Endodermal cell (in vitro differentiated cells): ENCODE data around the gene DPYSL4. TPM values are rescaled to one million over a fixed set of nuclear protein-coding genes. Genes with fewer than 3 reads are reported as not detected.

ENCODE experiments used
- DNase-seq: peaks from one replicate; pipeline ENCODE4 v3.0.0-alpha.2; 2017
- H3K27ac ChIP-seq: 2 replicates; pipeline ENCODE4 v1.5.1; 2013; ENCODE audit warnings: mild to moderate bottlenecking, low read depth, low read length, moderate library complexity
- H3K27me3 ChIP-seq: 2 replicates; pipeline ENCODE4 v1.6.1; 2013; ENCODE audit warnings: mild to moderate bottlenecking, low read length, moderate library complexity; ENCODE audit not compliant: insufficient read depth, control insufficient read depth, poor library complexity, severe bottlenecking
- H3K36me3 ChIP-seq: 2 replicates; pipeline ENCODE4 v1.7.0; 2013; ENCODE audit warnings: mild to moderate bottlenecking, low read length, moderate library complexity; ENCODE audit not compliant: control insufficient read depth, insufficient read depth
- H3K4me1 ChIP-seq: one replicate; pipeline ENCODE4 v1.7.0; 2013; ENCODE audit warnings: low read length; ENCODE audit not compliant: control insufficient read depth, insufficient read depth
- H3K4me3 ChIP-seq: 2 replicates; pipeline ENCODE4 v1.5.1; 2013; ENCODE audit warnings: mild to moderate bottlenecking, low read length, moderate library complexity
- H3K9ac ChIP-seq: 2 replicates; pipeline ENCODE4 v1.6.1; 2013; ENCODE audit warnings: mild to moderate bottlenecking, low read length, moderate library complexity; ENCODE audit not compliant: poor library complexity, severe bottlenecking; ENCODE audit errors: extremely low read depth
- H3K9me3 ChIP-seq: 2 replicates; pipeline ENCODE4 v1.6.1; 2013; ENCODE audit warnings: mild to moderate bottlenecking, low read length, moderate library complexity; ENCODE audit not compliant: control insufficient read depth
- H3K27ac Mint-ChIP-seq: 2 replicates; pipeline ENCODE4 v1.8.0; 2020; ENCODE audit warnings: mixed read lengths
- H3K27me3 Mint-ChIP-seq: 2 replicates; pipeline ENCODE4 v1.8.0; 2021; ENCODE audit warnings: mild to moderate bottlenecking, mixed read lengths; ENCODE audit not compliant: insufficient read depth
- H3K36me3 Mint-ChIP-seq: 2 replicates; pipeline ENCODE4 v1.8.0; 2020; ENCODE audit warnings: low read depth, mixed read lengths
- H3K4me1 Mint-ChIP-seq: 2 replicates; pipeline ENCODE4 v1.8.0; 2020; ENCODE audit warnings: mixed read lengths
- H3K4me3 Mint-ChIP-seq: 2 replicates; pipeline ENCODE4 v1.8.0; 2020; ENCODE audit warnings: mild to moderate bottlenecking, moderate library complexity, mixed read lengths
- H3K9me3 Mint-ChIP-seq: 2 replicates; pipeline ENCODE4 v1.8.0; 2020; ENCODE audit warnings: mild to moderate bottlenecking, mixed read lengths
- WGBS, 2 experiments: methylation state at CpG; one replicate each; pipeline versions ENCODE4 v1.1.5 to v1.1.7; 2013; ENCODE audit warnings: missing lambda C conversion rate in 2 of 2, mixed read lengths in 1 of 2; ENCODE audit not compliant: insufficient coverage in 1 of 2, insufficient read length in 1 of 2; 5-methylcytosine and 5-hydroxymethylcytosine counted together
- total RNA-seq, 2 donors: library from RNA; stranded (reverse); fragmentation: NEBNext Ultra II Directional in 1 of 2; extraction: Animal tissue kit (Norgen Biotek cat#: 25700) in 1 of 2; gene quantifications; 2 replicates in 1 of 2; 3 replicates in 1 of 2; pipeline ENCODE4 v1.2.1, GENCODE V29; 2021
- TF ChIP-seq, protein P1 (sequence below): fragments of 200-600 bp; sonication (generic); conservative IDR thresholded peaks from 2 replicates; pipeline ENCODE4 v1.5.0; 2021; ENCODE audit warnings: antibody characterized with exemption, mild to moderate bottlenecking

Gene DPYSL4
- total RNA-seq, 2 donors from 2014 or later: 5.1 to 13.5 TPM

DNA sequence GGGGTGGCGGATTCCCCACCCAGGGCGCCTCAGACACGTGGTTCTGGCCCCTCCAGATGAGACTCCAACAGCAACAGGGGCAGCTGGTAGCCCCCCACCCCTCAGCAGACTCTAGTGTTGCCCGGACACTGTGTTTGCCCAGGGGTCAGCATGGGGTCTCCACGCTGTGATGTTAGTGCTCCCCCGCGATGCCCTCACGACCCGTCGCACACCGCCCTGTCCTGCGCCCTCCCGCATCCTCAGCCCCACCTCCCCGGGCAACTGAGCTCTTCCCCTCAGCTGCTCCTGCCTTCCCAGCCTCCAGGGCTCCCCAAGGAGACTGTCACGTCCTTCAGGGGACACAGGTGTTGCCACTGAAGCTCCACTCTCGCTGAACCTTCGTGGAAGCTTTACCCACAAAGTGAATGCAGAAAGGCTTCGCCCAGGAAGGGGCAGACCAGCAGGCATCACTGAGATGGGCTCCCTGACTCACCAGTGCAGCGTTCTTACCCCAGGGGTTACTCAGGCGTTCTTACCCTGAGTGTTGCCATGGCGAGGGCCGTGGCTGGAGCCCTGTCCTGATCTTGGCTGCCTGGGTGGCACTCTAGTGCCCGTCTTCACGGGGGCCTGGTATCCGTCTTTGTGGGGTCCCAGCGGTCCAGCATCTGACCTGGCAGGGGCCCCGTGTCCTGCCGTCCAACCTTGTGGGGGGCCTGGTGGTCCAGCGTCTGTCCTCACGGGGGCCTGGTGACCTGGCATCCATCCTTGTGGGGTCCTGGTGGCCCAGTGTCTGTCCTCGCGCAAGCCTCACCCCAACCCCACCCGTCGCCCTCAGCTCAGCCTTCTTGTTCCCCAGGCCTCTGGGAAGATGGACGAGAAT is 14.6 kb downstream of the DPYSL4 start:
- Histone ChIP-seq H3K9me3 (no peaks in the 10 kb centered on the region), H3K4me1 (no peaks in the 10 kb centered on the region), H3K9ac (no peak overlapping the region), H3K27me3 (no peaks in the 10 kb centered on the region), H3K4me3 (no peak overlapping the region), H3K36me3 (no peaks in the 10 kb centered on the region), H3K27ac (no peak overlapping the region)
- WGBS, 2 experiments: 91 to 96% methylated on average over 23 to 35 of the region's 35 CpGs
- H3K9me3 Mint-ChIP-seq: no peaks in the 10 kb centered on the region
- TF ChIP-seq, protein P1, sequence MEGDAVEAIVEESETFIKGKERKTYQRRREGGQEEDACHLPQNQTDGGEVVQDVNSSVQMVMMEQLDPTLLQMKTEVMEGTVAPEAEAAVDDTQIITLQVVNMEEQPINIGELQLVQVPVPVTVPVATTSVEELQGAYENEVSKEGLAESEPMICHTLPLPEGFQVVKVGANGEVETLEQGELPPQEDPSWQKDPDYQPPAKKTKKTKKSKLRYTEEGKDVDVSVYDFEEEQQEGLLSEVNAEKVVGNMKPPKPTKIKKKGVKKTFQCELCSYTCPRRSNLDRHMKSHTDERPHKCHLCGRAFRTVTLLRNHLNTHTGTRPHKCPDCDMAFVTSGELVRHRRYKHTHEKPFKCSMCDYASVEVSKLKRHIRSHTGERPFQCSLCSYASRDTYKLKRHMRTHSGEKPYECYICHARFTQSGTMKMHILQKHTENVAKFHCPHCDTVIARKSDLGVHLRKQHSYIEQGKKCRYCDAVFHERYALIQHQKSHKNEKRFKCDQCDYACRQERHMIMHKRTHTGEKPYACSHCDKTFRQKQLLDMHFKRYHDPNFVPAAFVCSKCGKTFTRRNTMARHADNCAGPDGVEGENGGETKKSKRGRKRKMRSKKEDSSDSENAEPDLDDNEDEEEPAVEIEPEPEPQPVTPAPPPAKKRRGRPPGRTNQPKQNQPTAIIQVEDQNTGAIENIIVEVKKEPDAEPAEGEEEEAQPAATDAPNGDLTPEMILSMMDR: no peak
- H3K36me3 Mint-ChIP-seq: no peaks in the 10 kb centered on the region
- H3K4me3 Mint-ChIP-seq: no peak overlapping the region
- DNase-seq: no peak
- H3K4me1 Mint-ChIP-seq: no peaks in the 10 kb centered on the region
- no peak overlapping the region for H3K27ac Mint-ChIP-seq
- H3K27me3 Mint-ChIP-seq: no peaks in the 10 kb centered on the region

DNA sequence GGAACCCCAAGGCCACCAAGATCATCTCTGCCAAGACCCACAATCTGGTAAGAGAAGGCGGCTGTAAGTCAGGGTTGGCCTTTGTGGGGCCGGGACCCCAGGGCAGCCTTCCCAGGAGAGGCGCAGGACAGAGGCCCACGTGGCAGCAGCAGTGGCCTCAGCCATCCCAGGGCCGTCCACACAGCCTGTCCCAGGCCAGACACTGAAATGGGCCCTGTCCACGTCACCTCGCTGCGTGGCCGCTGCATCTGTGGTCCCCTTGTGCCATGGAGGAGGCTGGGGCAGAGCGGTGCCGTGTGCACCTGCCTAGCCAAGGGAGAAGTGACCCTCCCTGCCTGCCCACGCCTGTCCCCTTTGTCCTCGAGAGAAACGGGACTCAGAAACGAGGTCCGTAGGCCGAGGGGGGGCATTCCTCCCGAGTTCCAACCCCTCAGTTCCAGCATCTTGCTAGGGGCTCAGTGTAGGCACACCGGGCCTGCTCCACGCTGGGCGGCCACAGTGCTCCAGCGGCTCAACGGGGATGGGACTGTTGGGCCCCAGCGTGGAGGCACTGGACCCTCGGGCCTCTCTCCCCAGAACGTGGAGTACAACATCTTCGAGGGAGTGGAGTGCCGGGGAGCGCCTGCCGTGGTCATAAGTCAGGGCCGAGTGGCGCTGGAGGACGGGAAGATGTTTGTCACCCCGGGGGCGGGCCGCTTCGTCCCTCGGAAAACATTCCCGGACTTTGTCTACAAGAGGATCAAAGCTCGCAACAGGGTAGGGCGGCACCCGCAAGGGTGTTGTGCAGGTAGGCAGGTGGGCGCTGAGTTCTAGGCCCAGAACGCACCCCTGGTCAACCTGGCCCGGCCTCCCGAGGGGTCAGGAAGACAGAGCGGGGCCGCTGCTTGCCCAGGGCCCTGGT is 15.6 kb downstream of the DPYSL4 start:
- H3K9me3 Mint-ChIP-seq: no peaks in the 10 kb centered on the region
- no peaks in the 10 kb centered on the region for H3K4me1 ChIP-seq
- H3K27me3 Mint-ChIP-seq: no peaks in the 10 kb centered on the region
- no peaks in the 10 kb centered on the region for H3K36me3 ChIP-seq
- H3K36me3 Mint-ChIP-seq: no peaks in the 10 kb centered on the region
- no peak for DNase-seq
- H3K27ac Mint-ChIP-seq: no peak overlapping the region
- no peaks in the 10 kb centered on the region for H3K4me1 Mint-ChIP-seq
- TF ChIP-seq, protein P1: no peak
- H3K27me3 ChIP-seq: no peaks in the 10 kb centered on the region
- no peaks in the 10 kb centered on the region for H3K9me3 ChIP-seq
- H3K4me3 ChIP-seq: no peak overlapping the region
- no peak overlapping the region for H3K4me3 Mint-ChIP-seq
- no peak overlapping the region for H3K9ac ChIP-seq
- WGBS, 2 experiments: 89 to 91% methylated on average over 27 to 48 of the region's 48 CpGs
- no peak overlapping the region for H3K27ac ChIP-seq

DNA sequence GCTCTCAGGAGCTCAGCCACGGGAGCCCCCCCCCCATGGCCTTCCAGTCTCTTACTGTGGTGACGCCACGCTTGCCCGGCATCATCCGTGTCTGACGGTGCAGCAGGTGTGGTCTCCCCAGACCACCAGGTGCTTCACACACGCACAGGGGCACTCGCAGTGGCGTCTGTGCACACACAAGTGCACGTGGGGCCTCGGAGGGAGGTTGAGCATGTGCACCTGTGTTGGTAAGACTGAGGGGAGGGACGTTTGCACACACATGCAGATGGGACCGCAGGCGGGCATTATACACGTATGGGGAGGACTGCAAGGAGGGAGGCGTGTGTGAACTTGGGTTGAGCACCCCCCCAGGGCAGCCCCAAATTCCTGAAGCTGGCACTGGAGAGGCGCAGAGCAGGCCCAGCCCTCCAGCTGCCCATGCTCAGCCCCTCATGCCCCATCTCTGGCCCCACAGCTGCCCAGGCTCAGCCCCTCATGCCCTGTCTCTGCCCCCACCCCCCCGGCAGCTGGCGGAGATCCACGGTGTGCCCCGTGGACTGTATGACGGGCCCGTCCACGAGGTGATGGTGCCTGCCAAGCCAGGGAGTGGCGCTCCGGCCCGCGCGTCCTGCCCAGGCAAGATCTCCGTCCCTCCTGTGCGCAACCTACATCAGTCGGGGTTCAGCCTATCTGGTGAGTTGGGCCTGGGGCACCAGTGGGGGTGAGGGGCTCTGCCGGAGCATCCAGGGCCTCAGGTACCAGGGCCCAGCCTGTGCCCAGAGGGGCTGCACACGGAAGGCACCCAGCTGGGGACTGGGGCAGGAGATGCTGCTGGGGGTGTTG is 16.7 kb downstream of the DPYSL4 start:
- Histone ChIP-seq H3K27me3 (no peaks in the 10 kb centered on the region), H3K4me1 (no peaks in the 10 kb centered on the region), H3K36me3 (no peaks in the 10 kb centered on the region), H3K27ac (no peak overlapping the region), H3K9me3 (no peaks in the 10 kb centered on the region), H3K4me3 (no peak overlapping the region), H3K9ac (no peak overlapping the region)
- Mint-ChIP-seq H3K9me3 (no peaks in the 10 kb centered on the region), H3K36me3 (no peaks in the 10 kb centered on the region), H3K27ac (no peak overlapping the region), H3K27me3 (no peaks in the 10 kb centered on the region), H3K4me3 (no peak overlapping the region), H3K4me1 (no peaks in the 10 kb centered on the region)
- DNase-seq: no peak
- TF ChIP-seq, protein P1: no peak
- 93% methylated on average over 17 to 34 of the region's 34 CpGs for WGBS, 2 experiments
